GM18951 (cell line): ENCODE data around the gene SLC22A23.

Experiments used
- POLR2A ChIP-seq: IDR thresholded peaks from 4 replicates; pipeline ENCODE4 v1.6.1; 2011; ENCODE audit warnings: mild to moderate bottlenecking; ENCODE audit not compliant: insufficient read length, insufficient read depth; ENCODE audit errors: extremely low read depth
- in situ Hi-C: fragments of 300-500 bp; cut with MboI; formaldehyde crosslinking; loops from one replicate; pipeline ENCODE4 v1.12.0; 2022; ENCODE audit warnings: low sequenced_read_pairs, mixed read lengths, inconsistent platforms; ENCODE audit not compliant: unreplicated experiment

The SLC22A23 gene

GRCh38 chr6:3232017-3232945 is 224.6 kb downstream of the SLC22A23 start:
- in situ Hi-C loops, result no loop called here
- TF ChIP-seq POLR2A, result no peak

GRCh38 chr6:3231247-3232016 is 225.4 kb downstream of the SLC22A23 start:
- TF ChIP-seq POLR2A, result no peak
- in situ Hi-C loops, result no loop called here

- in situ Hi-C loops, result no loop called here
- no peak for TF ChIP-seq POLR2A
Observed at GRCh38 chr6:3230900-3231246, 226.0 kb downstream of the SLC22A23 start.

GRCh38 chr6:3230256-3230882 is 226.5 kb downstream of the SLC22A23 start:
- TF ChIP-seq POLR2A, result no peak

DNA sequence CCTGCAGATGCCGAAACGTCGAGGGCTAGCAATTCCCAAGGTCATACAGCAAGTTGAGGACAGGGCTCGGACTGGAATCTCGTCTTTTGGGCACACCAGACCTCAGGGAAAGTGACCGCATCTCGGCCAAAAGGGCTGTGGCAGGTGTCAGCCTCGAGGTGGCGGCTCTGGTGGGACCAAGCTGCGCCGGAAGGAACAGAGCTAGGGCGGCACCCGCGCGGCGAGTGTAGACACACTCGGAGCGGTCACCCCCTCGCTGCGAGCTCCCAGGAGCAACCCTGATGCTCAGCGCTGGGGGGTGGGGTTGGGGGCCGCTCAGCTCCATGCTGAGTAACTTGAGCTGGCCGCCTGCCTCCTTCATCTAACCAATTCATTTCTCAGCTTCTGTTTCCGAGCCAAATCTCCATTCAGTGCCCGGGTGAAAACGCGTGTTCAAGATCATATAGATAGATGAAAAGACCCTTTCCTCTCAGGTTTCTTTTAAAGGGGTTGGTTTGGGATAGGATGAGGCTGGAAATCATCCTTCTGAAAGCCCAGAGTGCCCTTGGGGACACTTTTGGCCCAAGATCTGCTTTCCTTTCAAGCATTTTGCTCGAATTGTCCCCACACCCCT is 227.2 kb downstream of the SLC22A23 start:
- in situ Hi-C loops, result no loop called here
- no peak for TF ChIP-seq POLR2A

More at GRCh38 chr6:3230256-3230882, 226.5 kb downstream of the SLC22A23 start:
- in situ Hi-C loops, result no loop called here

GRCh38 chr6:3228771-3229565 is 227.9 kb downstream of the SLC22A23 start:
- in situ Hi-C loops, result no loop called here
- no peak for TF ChIP-seq POLR2A

DNA sequence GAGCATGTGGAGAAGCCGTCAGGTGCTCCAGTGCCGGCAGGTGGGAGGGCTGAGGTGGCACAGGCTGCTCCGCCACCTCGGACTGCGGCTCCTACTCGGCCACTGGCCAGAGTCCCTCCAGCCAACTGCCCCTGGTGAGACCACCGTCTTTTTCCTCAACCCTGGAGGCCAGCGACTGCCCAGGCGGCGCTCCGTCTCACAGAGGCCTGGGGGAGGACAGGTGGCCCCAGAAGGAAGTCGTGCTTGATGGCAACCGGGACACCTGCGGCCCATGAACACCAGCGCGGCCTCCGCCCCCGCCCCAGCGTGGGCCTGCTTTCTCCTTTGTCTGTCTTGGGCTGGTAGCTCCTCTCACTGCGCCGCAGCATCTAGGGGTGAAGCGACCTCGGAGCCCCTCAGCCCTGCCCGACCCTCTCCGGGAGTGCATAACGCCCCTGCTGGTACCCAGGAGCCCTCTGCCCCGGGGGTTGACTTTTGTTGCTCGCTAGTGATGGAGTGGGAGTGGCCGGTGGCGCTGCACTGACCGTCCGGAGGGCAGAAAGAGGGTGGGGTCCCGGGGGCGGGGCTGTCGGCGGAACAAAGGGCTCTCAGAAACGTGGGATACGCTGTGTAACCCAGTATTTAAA is 228.7 kb downstream of the SLC22A23 start:
- no peak for TF ChIP-seq POLR2A
- in situ Hi-C loops, result no loop called here

- no peak for TF ChIP-seq POLR2A
- in situ Hi-C loops, result no loop called here
Observed at GRCh38 chr6:3227363-3228045, 229.3 kb downstream of the SLC22A23 start, which contains the start of gene TUBB2B. TUBB2B (minus strand) TSS chr6:3227653; CDS start chr6:3227543, 110 bp downstream.

- in situ Hi-C loops, result no loop called here
Observed at GRCh38 chr6:3226481-3227362, 230.1 kb downstream of the SLC22A23 start.

DNA sequence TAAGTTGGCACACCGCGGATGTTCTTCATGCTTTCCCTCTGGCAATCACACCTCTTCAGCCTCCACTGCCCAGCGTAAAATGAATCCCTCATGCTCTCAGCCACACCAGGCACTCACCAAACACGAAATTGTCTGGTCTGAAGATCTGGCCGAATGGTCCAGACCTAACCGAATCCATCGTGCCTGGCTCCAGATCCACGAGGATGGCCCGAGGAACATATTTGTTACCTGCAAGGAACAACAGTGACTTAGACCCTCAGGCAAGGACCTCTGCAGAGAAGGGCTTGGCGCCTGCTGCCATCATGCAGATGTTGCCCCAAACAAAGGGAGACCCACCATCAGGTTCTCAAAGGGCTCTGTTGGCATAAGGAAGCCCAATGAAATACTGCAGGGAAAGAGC is 230.8 kb downstream of the SLC22A23 start:
- in situ Hi-C loops, result no loop called here

More at GRCh38 chr6:3226481-3227362, 230.1 kb downstream of the SLC22A23 start:
- no peak for TF ChIP-seq POLR2A

More for the DNA sequence above, 230.8 kb downstream of the SLC22A23 start:
- TF ChIP-seq POLR2A, result no peak
